Measurements from ENCODE around the gene MYF5. TPM values are rescaled to one million over a fixed set of nuclear protein-coding genes. Genes with fewer than 3 reads are reported as not detected.

The MYF5 gene
- total and polyA plus RNA-seq, 9 donors: not detected

GRCh38 chr12:80712866-80713265 is 3.8 kb upstream of the MYF5 start:
- TF ChIP-seq POLR2A (IDR thresholded peaks at IDR 0.05): no peak
- TF ChIP-seq, protein P1, sequence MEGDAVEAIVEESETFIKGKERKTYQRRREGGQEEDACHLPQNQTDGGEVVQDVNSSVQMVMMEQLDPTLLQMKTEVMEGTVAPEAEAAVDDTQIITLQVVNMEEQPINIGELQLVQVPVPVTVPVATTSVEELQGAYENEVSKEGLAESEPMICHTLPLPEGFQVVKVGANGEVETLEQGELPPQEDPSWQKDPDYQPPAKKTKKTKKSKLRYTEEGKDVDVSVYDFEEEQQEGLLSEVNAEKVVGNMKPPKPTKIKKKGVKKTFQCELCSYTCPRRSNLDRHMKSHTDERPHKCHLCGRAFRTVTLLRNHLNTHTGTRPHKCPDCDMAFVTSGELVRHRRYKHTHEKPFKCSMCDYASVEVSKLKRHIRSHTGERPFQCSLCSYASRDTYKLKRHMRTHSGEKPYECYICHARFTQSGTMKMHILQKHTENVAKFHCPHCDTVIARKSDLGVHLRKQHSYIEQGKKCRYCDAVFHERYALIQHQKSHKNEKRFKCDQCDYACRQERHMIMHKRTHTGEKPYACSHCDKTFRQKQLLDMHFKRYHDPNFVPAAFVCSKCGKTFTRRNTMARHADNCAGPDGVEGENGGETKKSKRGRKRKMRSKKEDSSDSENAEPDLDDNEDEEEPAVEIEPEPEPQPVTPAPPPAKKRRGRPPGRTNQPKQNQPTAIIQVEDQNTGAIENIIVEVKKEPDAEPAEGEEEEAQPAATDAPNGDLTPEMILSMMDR (IDR thresholded peaks at IDR 0.05): no peak
- TF ChIP-seq EP300 (IDR thresholded peaks at IDR 0.05): no peak
- intact Hi-C loops (cut with DNase I): no loop called here
- peaks cover 0 to 4% of the 10 kb centered on the region in 2 donors for H3K9me3 ChIP-seq
- DNase-seq: no peak
- H3K27me3 ChIP-seq: no peaks in the 10 kb centered on the region
- no peak overlapping the region for H3K4me3 ChIP-seq
- H3K36me3 ChIP-seq: no peaks in the 10 kb centered on the region
- H3K27ac ChIP-seq: no peak overlapping the region
- H3K4me1 ChIP-seq (ENCODE audit: insufficient read depth): no peaks in the 10 kb centered on the region

- Histone ChIP-seq H3K36me3 (no peaks in the 10 kb centered on the region), H3K4me3 (no peak overlapping the region), H3K9me3 (peaks cover 0 to 3% of the 10 kb centered on the region in 2 donors), H3K4me1 (ENCODE audit: insufficient read depth) (no peaks in the 10 kb centered on the region), H3K27me3 (no peaks in the 10 kb centered on the region), H3K27ac (no peak overlapping the region)
- intact Hi-C loops (cut with DNase I): no loop called here
- no peak for DNase-seq
- 85 to 89% (median 86%) methylated on average over 4 of the region's 4 CpGs for WGBS, 3 donors
- TF ChIP-seq, protein P1 (IDR thresholded peaks at IDR 0.05): no peak
- no peak for TF ChIP-seq POLR2A (IDR thresholded peaks at IDR 0.05)
- no peak for TF ChIP-seq EP300 (IDR thresholded peaks at IDR 0.05)
Observed at GRCh38 chr12:80713419-80713818, 3.3 kb upstream of the MYF5 start.

DNA sequence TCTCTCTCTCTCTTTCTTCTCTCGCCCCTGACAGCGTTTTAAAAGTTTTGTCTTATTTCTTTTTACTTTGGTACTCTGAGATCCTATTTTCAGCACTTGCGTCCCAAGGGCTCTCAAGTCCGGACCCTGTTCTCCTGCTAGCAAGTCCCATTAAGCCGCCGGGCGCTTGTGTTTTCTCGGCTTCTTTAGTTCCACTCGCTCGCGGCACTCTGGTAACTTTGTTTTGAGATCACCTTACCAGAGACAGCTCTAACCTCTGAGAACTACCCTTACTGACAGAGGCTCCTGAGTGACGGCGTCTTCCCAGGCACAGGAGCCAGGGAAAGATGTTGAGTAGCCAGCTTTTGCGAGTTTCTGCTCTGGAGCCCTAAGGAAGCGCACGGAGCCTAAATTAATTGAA is 2.7 kb upstream of the MYF5 start:
- 22 to 33% (median 33%) methylated on average over 16 of the region's 16 CpGs for WGBS, 3 donors

DNA sequence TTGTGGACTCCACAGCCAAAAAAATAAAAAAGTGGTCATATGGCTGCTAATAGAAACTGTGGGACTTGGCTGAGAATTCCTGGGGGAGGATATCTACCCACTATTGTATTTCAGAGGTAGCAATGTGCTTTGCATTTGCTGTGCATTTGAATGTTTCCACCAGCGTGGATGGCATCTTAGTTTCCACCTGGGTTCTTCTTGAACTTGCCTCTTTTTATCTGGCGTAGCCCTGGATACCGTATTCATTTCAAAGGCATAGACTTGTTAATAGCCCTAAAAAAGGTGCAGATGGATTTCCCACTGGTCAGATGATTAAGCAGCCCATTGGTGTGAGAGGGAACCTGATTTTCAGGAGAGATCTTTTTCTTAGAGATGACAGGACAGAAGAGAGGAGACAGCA is 1.9 kb upstream of the MYF5 start:
- no peak for DNase-seq
- Histone ChIP-seq H3K27me3 (no peaks in the 10 kb centered on the region), H3K36me3 (no peaks in the 10 kb centered on the region), H3K9me3 (no peaks in the 10 kb centered on the region), H3K4me3 (no peak overlapping the region), H3K27ac (no peak overlapping the region), H3K4me1 (ENCODE audit: insufficient read depth) (no peaks in the 10 kb centered on the region)
- TF ChIP-seq POLR2A (IDR thresholded peaks at IDR 0.05) (no peak), EP300 (IDR thresholded peaks at IDR 0.05) (no peak)
- TF ChIP-seq, protein P1 (IDR thresholded peaks at IDR 0.05): no peak
- intact Hi-C loops (cut with DNase I): no loop called here
- 80 to 91% (median 80%) methylated on average over 3 of the region's 3 CpGs for WGBS, 3 donors

More for the DNA sequence above, 2.7 kb upstream of the MYF5 start:
- intact Hi-C loops (cut with DNase I): no loop called here
- Histone ChIP-seq H3K27me3 (no peaks in the 10 kb centered on the region), H3K4me1 (ENCODE audit: insufficient read depth) (no peaks in the 10 kb centered on the region), H3K27ac (no peak overlapping the region), H3K9me3 (no peaks in the 10 kb centered on the region), H3K36me3 (no peaks in the 10 kb centered on the region), H3K4me3 (no peak overlapping the region)
- TF ChIP-seq EP300 (IDR thresholded peaks at IDR 0.05) (no peak), POLR2A (IDR thresholded peaks at IDR 0.05) (no peak)
- TF ChIP-seq, protein P1 (IDR thresholded peaks at IDR 0.05): no peak
- no peak for DNase-seq

Measured in ovary (tissue), 9 donors.